GM18520 (cell line): Measurements from ENCODE around the gene GORASP2.
A peak's percentile ranks its signal among the peaks of the same experiment; 100 is the strongest.
"Not testable (repeated sequence)": the region's sequence is repeated elsewhere in the genome, so short reads cannot be mapped to it uniquely, and the experiment has no call there.

Source experiments
- ATAC-seq: cut with Tn5 transposase; IDR thresholded peaks from one replicate; pipeline ENCODE4 v1.9.1; 2021; ENCODE audit not compliant: unreplicated experiment

The GORASP2 gene

GRCh38 chr2:170928824-170929685, at the start of gene GORASP2:
Gene GORASP2, plus strand, starts transcription at chr2:170929253. Its CDS starts 88 bp downstream, at chr2:170929341.
- peak; percentile 89 for ATAC-seq

GRCh38 chr2:170881840-170882239, 47.2 kb upstream of the GORASP2 start:
- ATAC-seq: no peak

GRCh38 chr2:170882758-170883157, 46.3 kb upstream of the GORASP2 start:
- ATAC-seq: no peak

- no peak for ATAC-seq
Observed at GRCh38 chr2:170883683-170884082, 45.4 kb upstream of the GORASP2 start.

GRCh38 chr2:170885130-170885791, 43.8 kb upstream of the GORASP2 start:
- no peak for ATAC-seq

GRCh38 chr2:170886386-170886785, 42.7 kb upstream of the GORASP2 start:
- no peak for ATAC-seq

GRCh38 chr2:170887496-170887895, 41.6 kb upstream of the GORASP2 start:
- no peak for ATAC-seq

GRCh38 chr2:170887896-170888295, 41.2 kb upstream of the GORASP2 start:
- no peak for ATAC-seq

GRCh38 chr2:170891893-170892292, 37.2 kb upstream of the GORASP2 start:
- ATAC-seq: no peak

- no peak for ATAC-seq
Observed at GRCh38 chr2:170892391-170892951, 36.6 kb upstream of the GORASP2 start.

GRCh38 chr2:170895023-170895757, 33.9 kb upstream of the GORASP2 start:
- ATAC-seq: no peak

GRCh38 chr2:170896622-170897021, 32.4 kb upstream of the GORASP2 start:
- no peak for ATAC-seq

- ATAC-seq: no peak
Observed at GRCh38 chr2:170897108-170897507, 31.9 kb upstream of the GORASP2 start.

- no peak for ATAC-seq
Observed at GRCh38 chr2:170905864-170906263, 23.2 kb upstream of the GORASP2 start.

GRCh38 chr2:170911314-170911889, 17.7 kb upstream of the GORASP2 start:
- ATAC-seq: no peak

GRCh38 chr2:170914994-170915666, 13.9 kb upstream of the GORASP2 start:
- ATAC-seq: not testable (repeated sequence)

GRCh38 chr2:170917219-170917913, 11.7 kb upstream of the GORASP2 start:
- ATAC-seq: no peak

- no peak for ATAC-seq
Observed at GRCh38 chr2:170917957-170918356, 11.1 kb upstream of the GORASP2 start.

GRCh38 chr2:170921873-170922272, 7.2 kb upstream of the GORASP2 start:
- not testable (repeated sequence) for ATAC-seq
